Measurements from ENCODE around the gene CEP290. TPM values are rescaled to one million over a fixed set of nuclear protein-coding genes. Genes with fewer than 3 reads are reported as not detected.
"Not testable (repeated sequence)": the region's sequence is repeated elsewhere in the genome, so short reads cannot be mapped to it uniquely, and the experiment has no call there.

The CEP290 gene
- total RNA-seq, 1 donor from 2014 or later, result 13.9 TPM

DNA sequence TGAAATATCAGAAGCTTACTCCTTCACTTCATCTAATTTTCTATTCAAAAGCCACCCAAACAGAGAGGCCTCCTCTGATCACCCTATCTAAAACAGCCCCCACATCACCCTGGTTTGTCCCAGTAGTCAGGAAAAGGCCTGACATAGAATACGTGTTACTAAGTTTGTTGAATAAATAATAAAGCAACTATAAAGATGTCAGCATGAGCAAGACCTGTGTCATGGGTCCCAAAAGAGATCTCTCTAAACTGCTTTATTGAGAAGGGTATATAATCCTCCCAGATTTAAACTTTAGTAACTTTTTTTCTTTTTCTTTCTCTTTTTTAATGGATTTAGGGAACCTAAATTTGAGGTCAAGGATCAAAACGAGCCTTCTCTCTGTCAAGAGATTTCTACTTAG, 85.3 kb downstream of the CEP290 start:
- DNase-seq (ENCODE audit: low read depth), result no peak

GRCh38 chr12:88052686-88053085, 89.2 kb downstream of the CEP290 start:
- DNase-seq (ENCODE audit: low read depth), result peak; percentile 47

- no peak for DNase-seq (ENCODE audit: low read depth)
Observed at GRCh38 chr12:88044035-88044434, 97.9 kb downstream of the CEP290 start.

DNA sequence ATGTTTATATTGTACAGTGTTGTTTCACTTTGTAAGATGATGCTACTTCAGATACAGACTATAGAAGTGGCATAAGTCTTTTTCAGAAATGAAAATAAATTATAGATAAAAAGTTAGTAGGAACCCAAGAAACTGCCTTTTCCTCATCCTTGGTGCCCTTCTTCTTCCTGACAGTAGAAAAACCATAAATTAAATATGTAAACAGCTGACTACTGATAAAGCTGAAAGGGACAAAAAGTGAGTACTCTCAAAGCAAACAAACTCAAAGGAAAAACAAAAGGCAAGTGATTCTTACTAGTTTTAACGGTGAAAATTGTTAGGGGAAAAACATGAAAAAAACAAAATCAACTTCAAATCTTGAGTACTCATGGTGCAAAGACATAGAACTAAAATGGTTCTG, 104.1 kb downstream of the CEP290 start:
- DNase-seq (ENCODE audit: low read depth), result no peak

- DNase-seq (ENCODE audit: low read depth), result peak; percentile 22
Observed at GRCh38 chr12:88036353-88036965, 105.4 kb downstream of the CEP290 start.

- no peak for DNase-seq (ENCODE audit: low read depth)
Observed at GRCh38 chr12:88035907-88036289, 106.0 kb downstream of the CEP290 start.

GRCh38 chr12:88035271-88035906, 106.5 kb downstream of the CEP290 start:
- peak; percentile 92 for DNase-seq (ENCODE audit: low read depth)

GRCh38 chr12:88031161-88031560, 110.7 kb downstream of the CEP290 start:
- not testable (repeated sequence) for DNase-seq (ENCODE audit: low read depth)

DNA sequence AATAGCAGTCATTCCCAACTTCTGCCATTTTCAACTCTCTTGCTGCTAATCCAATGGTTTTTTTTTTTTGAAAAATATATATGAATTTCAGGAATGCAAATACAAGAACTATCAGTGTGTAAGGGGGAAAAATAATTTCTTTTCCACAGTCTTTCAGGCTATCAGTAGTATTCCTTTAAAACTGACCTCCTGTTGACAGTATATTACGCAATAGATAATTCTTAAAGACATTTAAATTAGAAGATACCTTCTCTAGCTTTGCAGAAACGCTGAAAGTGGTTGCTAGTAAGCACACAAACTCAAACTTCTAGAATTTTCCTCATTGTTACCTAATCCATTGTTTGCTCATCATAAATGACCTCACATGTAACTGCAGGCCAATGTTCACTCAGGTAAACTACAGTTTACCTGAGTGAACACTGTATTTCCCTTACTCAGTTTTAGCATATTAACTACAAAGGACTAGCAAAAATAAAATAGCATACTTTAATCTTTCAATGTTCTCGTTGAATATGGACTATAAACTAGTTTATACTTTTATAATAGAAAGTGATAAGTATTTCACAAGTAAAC, 112.7 kb downstream of the CEP290 start, which contains the start of gene C12orf50:
Gene C12orf50, minus strand, starts transcription at position 309 of the 573 bp plus-strand sequence. CDS start 2,439 bp downstream, outside the sequence.
- no peak for DNase-seq (ENCODE audit: low read depth)

GRCh38 chr12:88026196-88026595, 115.7 kb downstream of the CEP290 start:
- no peak for DNase-seq (ENCODE audit: low read depth)

DNA sequence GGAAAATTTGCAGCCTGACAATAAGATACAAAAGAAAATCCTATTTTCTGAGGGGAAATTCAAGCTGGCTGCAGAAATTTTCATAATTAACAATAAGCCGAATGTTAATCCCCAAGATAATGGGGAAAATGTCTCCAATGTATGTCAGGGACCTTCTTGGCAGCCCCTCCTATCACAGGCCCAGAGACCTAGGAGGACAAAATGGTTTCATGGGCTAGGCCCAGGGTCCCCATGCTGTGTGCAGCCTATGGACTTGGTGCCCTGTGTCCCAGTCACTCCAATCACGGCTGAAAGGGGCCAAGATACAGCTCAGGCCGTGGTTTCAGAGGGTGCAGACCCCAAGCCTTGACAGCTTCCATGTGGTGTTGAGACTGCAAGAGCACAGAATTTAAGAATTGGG, 123.9 kb downstream of the CEP290 start:
- DNase-seq (ENCODE audit: low read depth), result no peak

- DNase-seq (ENCODE audit: low read depth), result no peak
Observed at GRCh38 chr12:88015825-88016224, 126.1 kb downstream of the CEP290 start.

DNA sequence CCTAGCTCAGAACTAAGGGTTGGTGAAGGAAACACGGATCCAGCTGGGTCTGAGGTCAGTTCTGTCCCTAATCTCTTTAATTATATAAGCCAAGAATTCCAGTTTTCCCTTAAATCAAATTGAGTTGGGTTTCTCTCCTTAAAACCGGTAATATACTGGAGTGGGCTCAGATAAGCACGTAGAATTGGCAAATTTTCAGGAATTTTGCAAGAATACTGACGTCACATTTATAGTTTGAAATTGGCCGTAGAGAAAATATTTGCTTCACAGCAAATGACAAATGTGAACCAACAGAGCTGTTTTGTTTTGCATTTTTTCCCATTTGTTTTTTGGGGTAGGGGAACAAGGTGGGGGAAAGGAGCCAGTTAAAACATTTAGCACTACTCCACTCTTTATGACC, 130.1 kb downstream of the CEP290 start:
- no peak for DNase-seq (ENCODE audit: low read depth)

- DNase-seq (ENCODE audit: low read depth), result no peak
Observed at GRCh38 chr12:88006351-88006750, 135.5 kb downstream of the CEP290 start.

DNA sequence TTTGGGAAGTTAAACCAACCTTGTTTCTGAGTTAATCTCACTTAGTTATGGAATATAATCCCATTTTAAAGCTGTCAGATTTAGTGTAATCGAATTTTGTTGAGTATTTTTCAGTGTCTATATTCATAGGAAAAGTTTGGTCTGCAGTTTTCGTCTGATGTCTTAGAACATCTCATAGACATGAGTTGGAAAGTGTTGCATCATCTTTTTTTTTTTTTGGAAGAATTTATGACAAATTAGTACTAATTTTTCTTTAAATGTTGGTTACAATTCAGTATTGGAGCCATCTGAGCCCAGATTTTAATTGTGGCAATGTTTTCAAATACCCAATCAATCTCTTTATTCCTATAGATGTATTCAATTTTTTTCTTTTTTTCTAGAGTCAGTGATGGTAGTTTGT, 140.6 kb downstream of the CEP290 start:
- no peak for DNase-seq (ENCODE audit: low read depth)

Other genes starting within 250 kb of the CEP290 start
- not detected in 2 replicates for gene C12orf50, start 112.7 kb downstream of the CEP290 start, total RNA-seq
- gene TMTC3, start 219 bp upstream of the CEP290 start, total RNA-seq, result 24.0 and 42.1 TPM in 2 replicates